ENCODE measurements around the gene MTSS2.
"Not testable (repeated sequence)": the region's sequence is repeated elsewhere in the genome, so short reads cannot be mapped to it uniquely, and the experiment has no call there.

Gene MTSS2

DNA sequence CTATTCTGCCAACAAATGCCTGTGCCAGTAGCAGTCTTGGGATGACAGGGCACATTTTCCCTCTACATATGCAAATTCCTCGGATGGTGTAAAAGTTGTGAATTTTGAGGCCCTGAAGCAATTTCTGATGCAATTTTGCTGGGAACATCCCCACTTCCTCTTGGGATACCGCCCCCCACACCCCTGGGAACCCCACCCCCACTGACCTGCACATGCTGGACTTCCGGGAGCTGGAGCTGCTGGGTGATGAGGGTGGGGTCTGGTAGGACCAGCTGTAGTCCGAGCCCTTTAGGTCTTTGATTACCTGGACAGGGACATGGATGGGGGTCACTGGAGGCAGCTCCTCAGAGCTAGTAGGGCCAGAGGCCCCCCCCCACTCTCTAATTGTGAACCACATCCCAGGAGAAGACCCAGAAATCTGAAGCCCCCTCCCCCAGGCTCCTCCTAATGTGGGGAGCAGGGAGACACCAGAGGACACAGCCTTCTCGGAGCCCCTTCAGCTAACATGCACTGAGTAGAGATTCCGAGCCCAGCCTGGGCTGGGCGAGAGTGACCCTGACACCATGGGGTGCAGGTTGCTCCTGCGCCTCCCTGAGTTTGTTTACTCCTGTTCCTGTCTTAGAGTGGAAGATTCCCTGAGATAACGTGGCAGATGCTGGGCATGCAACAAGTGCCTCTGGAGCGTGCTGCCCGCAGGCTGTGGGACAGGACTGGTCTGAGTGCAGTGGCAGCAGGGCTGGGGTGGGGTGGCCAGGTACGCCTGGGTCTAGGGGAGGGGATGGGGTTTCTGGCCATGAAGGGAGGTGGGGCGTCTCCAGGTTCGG lies 9.0 kb downstream of the MTSS2 start:
- in situ Hi-C loops (cut with MboI; ENCODE audit: low sequenced_read_pairs): no loop called here

DNA sequence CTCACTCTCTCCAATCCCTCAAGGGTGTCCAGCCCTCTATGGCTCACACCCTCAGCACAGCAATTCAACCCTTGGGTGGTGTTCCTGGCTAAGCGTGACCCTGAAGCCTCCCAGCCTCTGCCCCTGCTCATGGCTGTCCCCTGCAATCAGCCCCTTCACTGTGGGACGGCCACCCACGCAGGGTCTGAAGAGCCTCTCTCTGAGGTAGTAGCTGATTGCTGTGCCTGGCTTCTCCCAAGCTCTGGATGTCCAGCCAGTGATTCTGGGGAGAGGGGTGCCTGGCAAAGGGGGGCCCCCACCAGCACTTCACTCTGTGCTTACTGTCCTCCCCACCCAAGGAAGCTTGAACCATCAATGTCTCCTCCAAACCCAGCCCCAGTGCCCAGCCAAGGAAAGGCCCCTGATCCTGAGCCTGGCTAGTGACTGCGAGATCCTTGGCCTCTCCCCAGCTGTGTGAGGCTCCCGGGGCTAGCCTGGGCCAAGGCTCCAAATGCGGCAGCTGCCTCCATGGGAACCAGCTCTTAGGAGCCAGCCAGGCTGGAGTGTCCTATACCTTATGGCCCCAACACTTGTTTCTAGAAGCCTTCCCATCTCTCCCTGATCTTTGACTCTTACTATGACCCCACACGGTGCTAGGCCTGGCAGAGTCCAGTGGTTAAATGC lies 9.9 kb downstream of the MTSS2 start:
- in situ Hi-C loops (cut with MboI; ENCODE audit: low sequenced_read_pairs): no loop called here

DNA sequence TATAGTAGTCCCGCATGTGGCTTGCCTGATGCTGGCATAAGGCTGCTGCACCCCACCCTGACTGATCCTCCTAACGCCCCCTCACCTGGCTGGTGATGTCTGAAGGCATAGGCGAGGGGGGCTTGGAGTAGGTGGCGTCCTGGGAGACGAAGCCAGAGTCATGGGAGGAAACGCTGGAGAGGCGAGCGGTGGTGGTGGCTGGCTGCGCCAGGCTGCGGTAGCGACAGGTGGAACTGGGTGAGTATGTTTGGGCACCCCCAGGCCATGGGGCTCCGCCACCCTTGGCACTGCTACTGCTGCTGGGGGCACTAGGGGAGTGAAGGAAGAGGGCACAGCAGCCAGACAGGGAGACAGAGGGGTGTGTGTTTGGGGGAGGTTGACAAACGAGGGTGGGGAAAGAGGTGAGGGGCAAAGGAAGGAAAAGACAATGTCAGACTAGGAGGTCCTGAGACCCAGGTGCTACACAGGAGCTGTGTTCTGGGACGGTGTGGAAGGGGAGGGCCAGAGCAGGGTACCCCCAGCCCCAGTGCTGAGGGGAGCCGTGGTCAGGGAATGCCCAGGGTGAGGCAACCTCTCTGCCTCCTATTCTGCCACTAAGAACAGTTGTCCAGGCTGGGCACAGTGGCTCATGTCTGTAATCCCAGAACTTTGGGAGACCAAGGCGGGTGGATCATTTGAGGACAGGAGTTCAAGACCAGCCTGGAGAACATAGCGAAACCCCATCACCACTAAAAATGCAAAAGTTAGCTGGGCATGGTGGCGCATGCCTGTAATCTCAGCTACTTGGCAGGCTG lies 11.4 kb downstream of the MTSS2 start:
- in situ Hi-C loops (cut with MboI; ENCODE audit: low sequenced_read_pairs): no loop called here

DNA sequence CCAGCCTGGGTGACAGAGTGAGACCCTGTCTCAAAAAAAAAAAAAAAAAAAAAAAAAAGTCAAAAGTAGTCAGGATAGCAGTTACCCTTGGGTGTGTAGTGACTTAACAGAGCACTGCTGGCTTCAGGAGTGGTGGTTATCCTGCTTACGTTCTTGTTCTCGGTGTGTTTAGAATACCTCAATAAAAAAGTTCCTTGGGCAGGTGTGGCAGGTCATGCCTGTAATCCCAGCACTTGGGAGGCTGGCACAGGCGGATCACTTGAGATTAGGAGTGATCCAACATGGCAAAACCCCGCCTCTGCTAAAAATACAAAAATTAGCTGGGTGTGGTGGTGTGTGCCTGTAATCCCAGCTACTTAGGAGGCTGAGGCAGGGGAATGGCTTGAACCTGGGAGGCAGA lies 14.9 kb downstream of the MTSS2 start:
- in situ Hi-C loops (cut with MboI; ENCODE audit: low sequenced_read_pairs): not testable (repeated sequence)

DNA sequence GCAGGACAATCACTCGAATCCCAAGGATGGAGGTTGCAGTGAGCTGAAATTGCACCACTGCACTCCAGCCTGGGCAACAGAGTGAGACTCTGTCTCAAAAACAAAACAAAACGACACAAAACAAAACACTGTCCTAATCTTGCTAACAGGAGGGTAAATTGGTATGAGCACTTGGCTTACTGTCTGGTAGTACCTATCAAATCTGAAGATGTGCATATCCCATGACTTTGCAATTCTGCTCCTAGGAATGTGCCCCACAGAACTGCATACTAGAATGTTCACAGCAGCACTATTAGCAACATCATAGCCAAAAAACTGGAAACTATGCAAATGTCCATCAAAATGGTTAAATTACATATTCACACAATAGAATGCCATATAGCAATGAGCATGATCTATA lies 15.7 kb downstream of the MTSS2 start:
- in situ Hi-C loops (cut with MboI; ENCODE audit: low sequenced_read_pairs): no loop called here

GRCh38 chr16:70665806-70666735 lies 19.8 kb downstream of the MTSS2 start:
- in situ Hi-C loops (cut with MboI; ENCODE audit: low sequenced_read_pairs): no loop called here

DNA sequence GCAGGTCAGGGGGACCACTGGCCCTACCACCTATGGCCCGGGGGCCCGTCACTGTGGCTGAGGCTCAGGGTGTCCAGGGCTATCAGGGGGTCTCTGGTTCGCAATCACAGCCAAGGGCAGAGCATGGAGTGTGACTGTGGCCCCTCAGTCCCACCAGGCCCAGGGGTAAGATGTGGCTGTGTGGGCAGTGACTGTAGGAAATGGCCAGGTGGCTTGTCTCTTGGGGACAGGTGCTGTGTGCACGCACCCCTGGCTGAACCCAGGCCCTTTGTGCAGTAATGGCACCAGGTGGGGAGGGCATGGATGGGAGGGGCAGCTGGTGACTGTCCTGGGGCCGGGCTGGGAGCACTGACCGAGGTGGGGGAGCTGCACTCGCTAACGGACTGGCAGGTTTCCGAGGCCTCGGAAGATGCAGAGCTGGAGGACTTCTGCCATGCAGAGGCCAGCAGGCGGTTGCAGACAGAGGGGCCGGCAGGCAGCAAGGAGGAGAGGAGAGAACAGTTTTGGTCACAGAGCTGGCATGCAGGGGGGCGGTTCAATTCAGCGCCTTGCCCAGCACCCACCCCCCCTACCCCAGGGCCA lies 20.6 kb downstream of the MTSS2 start:
- in situ Hi-C loops (cut with MboI; ENCODE audit: low sequenced_read_pairs): no loop called here

DNA sequence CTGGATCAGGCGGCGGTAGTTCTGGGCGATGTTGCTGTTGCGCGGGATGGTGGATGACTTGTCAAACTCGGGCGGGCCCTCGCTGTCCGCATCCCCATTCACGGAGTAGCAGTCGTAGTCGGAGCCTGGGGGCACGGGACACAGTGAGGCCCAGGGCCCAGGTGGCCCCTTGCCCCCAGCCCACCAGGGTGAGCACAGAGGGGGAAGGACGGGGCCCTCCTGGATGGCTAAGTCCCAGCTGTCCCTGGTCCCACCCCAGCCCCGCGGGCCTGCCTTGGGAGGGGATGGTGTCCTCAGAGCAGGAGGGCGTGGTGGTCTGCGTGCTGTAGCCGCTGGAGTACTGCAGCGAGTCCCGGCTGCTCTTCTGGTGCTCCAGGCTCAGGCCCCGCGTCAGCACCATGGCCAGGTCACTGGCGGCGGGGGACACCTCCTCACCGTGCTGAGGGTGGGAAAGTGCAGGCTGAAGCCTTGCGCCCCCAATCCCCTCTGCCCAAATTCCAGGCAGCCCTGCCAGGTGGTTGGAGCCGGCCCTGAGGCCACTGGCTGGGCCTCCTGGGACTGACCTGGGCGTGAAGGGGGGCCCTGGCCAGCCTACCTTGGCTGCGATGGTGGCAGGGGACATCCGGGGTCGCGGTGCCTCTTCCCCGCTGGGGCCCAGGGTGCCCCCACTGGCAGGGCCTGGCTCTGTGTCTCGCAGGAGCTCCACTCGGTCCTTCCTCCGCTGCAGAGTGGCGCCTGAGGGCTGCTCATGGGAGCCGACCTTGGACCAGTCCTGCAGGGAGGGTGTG lies 21.3 kb downstream of the MTSS2 start:
- in situ Hi-C loops (cut with MboI; ENCODE audit: low sequenced_read_pairs): no loop called here

DNA sequence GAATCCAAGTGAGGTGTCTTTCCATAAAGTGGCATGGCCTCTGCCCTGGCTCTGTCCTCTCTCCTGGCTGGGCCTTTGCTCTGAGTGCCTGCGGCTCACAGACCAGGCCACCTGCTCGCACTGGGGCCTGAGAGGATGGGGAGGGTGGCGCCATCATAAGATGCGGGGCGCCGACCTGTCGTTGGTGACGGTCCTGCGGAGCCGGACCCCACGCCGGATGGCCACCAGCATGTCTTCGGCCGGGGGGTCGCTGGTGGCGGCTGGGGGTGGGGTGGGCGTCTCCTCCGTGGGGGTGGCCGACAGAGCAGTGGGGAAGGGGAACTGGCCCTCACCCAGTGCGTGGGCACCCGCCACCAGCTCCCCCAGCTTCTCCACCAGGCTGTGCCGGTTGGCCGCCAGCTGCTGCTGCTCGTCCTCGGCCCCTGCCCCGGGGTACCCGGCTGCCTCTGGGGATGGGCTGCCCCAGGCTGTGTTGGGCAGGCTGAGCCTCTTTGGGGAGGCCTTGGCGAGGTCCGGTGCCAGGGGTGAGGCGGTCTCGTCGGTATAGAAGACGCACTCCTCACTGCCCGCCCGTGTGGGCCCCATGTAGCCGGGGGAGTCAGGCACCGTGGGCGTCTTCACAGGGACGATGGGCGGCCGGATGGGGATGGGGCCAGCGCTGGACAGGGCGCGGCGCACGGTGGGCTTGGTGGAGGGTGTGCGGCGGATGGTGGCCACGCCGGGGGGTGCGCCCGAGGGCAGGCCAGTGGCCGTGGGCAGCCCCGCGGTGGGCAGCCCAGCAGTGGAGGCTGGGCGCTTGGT lies 22.1 kb downstream of the MTSS2 start:
- in situ Hi-C loops (cut with MboI; ENCODE audit: low sequenced_read_pairs): no loop called here

DNA sequence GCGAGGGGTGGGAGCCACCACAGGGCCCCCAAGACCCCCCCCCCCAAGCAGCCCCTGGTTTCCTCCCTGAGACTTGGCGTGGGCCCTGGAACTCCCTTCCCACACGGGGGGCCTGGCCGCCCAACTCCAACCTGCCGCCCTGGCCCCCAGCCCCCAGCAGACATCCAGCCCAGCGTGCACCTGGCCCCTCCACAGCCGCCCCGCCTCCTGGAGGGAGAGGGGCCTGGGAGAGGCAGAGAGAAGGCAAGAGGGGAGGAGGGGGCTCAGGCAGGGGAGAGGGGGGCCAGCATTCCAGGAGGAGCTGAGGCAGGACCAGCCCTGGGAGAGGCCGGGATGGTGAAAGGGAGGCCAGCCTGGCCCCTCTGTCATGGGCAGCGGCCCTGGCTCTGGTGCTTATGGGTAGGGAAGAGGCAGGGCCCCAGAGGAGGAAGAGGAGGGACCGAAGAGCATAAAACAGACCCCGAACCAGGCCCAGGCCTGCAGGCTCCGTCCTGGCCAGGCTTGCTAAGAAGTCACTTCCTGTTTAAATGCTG lies 22.8 kb downstream of the MTSS2 start:
- in situ Hi-C loops (cut with MboI; ENCODE audit: low sequenced_read_pairs): no loop called here

DNA sequence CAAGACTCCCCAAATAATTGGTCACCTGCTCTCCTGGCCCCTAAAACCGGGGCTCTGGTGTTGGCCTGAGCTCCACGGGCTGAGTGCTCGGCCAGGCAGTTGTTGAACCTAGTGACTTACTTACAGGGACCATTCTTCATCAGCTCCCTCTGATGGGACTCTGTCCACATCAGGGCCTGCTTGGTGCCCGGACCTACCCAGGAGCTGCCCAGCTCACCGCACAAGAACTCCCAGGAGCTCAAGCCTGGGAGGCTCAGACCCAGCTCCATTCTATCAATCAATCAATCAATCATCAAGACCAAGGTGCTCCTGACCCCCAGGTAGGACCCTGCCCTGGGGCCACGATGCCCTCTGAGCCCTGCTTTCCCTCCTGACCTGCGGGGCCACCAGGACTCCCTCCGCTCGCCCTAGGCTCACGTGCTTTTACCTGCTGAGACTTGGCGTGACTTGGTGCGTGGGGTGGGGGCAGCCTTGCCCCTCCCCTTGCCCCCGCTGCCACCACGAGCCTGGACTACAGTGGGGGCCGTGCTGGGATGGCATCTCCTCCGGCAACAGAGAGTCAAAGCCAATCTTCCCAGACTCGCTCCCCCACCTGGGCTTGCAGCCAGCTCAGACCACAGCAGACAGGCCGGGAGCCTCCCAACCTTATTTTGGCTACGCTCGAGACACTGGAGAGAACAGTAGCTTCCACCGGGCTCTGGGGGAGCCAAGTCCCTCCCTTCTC lies 23.8 kb downstream of the MTSS2 start:
- in situ Hi-C loops (cut with MboI; ENCODE audit: low sequenced_read_pairs): no loop called here

- in situ Hi-C loops (cut with MboI; ENCODE audit: low sequenced_read_pairs): no loop called here
Measured at GRCh38 chr16:70661534-70661917, 24.3 kb downstream of the MTSS2 start.

DNA sequence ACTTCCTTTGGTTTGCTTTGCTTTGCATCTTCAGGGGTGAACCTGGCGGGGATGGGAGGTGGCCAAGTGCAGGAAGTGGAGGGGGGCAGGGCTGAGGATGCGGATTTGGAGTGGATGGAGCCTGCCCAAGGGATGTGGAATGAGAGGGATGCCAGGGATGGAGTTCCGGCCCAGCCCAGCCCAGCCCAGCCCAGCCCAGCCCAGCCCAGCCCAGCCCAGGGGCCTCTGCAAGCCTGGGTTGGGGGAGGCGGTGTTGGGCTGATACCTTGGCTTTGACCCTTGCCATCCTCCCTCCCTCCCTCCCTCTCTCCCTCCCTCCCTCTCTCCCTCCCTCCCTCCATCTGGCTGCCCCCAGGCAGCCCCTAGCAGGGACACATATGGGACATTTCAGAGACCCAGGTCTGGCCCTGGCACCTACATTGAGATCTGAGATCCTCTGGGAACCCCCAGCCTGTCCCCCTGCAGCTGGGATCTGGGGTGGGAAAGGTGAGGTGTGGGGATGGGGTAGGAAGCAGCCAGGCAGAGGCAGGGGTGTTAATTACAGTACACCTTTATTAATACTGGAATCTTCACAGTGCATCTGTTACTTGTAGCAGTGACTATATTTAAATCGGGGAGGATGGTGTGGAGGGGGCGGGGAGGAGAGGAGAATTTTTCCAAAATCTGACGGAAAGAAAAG lies 25.0 kb downstream of the MTSS2 start:
- in situ Hi-C loops (cut with MboI; ENCODE audit: low sequenced_read_pairs): no loop called here

GRCh38 chr16:70659953-70660671 lies 25.7 kb downstream of the MTSS2 start:
- in situ Hi-C loops (cut with MboI; ENCODE audit: low sequenced_read_pairs): no loop called here

GRCh38 chr16:70659546-70659945 lies 26.3 kb downstream of the MTSS2 start:
- in situ Hi-C loops (cut with MboI; ENCODE audit: low sequenced_read_pairs): no loop called here

DNA sequence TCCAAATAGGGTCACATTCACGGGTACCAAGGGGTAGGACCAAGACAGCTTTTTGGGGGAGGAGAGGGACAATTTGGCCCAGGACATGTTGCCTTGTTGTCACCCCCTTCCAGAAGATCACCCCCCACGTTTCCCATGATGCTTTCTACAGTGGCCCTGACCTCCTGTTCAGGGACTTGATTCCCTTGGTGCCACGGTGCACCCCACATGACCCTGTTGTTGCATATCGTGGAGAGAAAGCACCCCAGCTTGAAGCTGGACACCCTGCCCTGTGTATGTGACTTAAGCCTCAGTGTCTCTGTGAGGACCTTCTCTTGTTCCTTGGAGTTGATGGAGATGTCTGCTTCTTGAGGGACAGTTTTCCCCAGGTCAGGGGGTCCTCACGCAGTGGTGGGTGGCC lies 26.9 kb downstream of the MTSS2 start:
- in situ Hi-C loops (cut with MboI; ENCODE audit: low sequenced_read_pairs): no loop called here

- in situ Hi-C loops (cut with MboI; ENCODE audit: low sequenced_read_pairs): no loop called here
Measured at GRCh38 chr16:70657956-70658355, 27.9 kb downstream of the MTSS2 start.
